Caco-2 (cell line): ENCODE measurements around the gene FBN2. TPM values are rescaled to one million over a fixed set of nuclear protein-coding genes. Genes with fewer than 3 reads are reported as not detected.
"Not testable (repeated sequence)": the region's sequence is repeated elsewhere in the genome, so short reads cannot be mapped to it uniquely, and the experiment has no call there.

Source experiments
- BruUV-seq: library from RNA; stranded (reverse); fragments of 400-500 nt; replicated peaks from 2 replicates; lab custom pipeline; 2021; lab: Mats Ljungman, UMichigan
- CTCF ChIA-PET: fragments of 300-600 bp; sonication (Branson Sonifier 250); formaldehyde crosslinking; loops from one replicate; lab custom pipeline; 2022; ENCODE audit warnings: antibody characterized with exemption; lab: Charles Lee
- POLR2A ChIA-PET: fragments of 300-600 bp; sonication (Branson Sonifier 250); formaldehyde crosslinking; loops from one replicate; lab custom pipeline; 2022; ENCODE audit warnings: antibody characterized with exemption; lab: Charles Lee
- DNase-seq, 2 experiments: peaks; one replicate each; pipeline versions ENCODE4 v3.0.0 to v3.0.0-alpha.2; 2020 to 2022
- H3K27me3 ChIP-seq: replicated peaks from 2 replicates; pipeline ENCODE4 v1.6.0; 2011; ENCODE audit warnings: low read length; ENCODE audit not compliant: control insufficient read depth, insufficient read depth
- H3K36me3 ChIP-seq: 2 replicates; pipeline ENCODE4 v1.5.1; 2011; ENCODE audit warnings: low read length; ENCODE audit not compliant: control insufficient read depth, insufficient read depth
- H3K4me1 ChIP-seq: fragments of 250-450 bp; sonication (Bioruptor Pico); 2 replicates; pipeline ENCODE4 v1.5.1; 2020; ENCODE audit warnings: mild to moderate bottlenecking
- H3K4me3 ChIP-seq: 2 replicates; pipeline ENCODE4 v1.5.1; 2011; ENCODE audit warnings: low read depth, mild to moderate bottlenecking, control low read depth, low read length
- H3K9me3 ChIP-seq: fragments of 250-450 bp; sonication (Bioruptor Pico); 2 replicates; pipeline ENCODE4 v1.5.1; 2020; ENCODE audit warnings: mild to moderate bottlenecking, moderate library complexity
- H3K27ac Mint-ChIP-seq: one replicate; pipeline ENCODE4 v1.8.0; 2022; ENCODE audit warnings: mixed read lengths; ENCODE audit not compliant: unreplicated experiment
- H3K27me3 Mint-ChIP-seq: one replicate; pipeline ENCODE4 v1.8.0; 2022; ENCODE audit warnings: mixed read lengths; ENCODE audit not compliant: insufficient read depth, unreplicated experiment
- H3K36me3 Mint-ChIP-seq: one replicate; pipeline ENCODE4 v1.8.0; 2022; ENCODE audit warnings: mild to moderate bottlenecking, mixed read lengths; ENCODE audit not compliant: insufficient read depth, unreplicated experiment
- H3K4me1 Mint-ChIP-seq: one replicate; pipeline ENCODE4 v1.8.0; 2022; ENCODE audit warnings: low read depth, mixed read lengths; ENCODE audit not compliant: unreplicated experiment
- H3K4me3 Mint-ChIP-seq: one replicate; pipeline ENCODE4 v1.8.0; 2022; ENCODE audit warnings: mild to moderate bottlenecking, moderate library complexity, mixed read lengths; ENCODE audit not compliant: unreplicated experiment
- H3K9me3 Mint-ChIP-seq: one replicate; pipeline ENCODE4 v1.8.0; 2022; ENCODE audit warnings: mixed read lengths; ENCODE audit not compliant: unreplicated experiment
- CTCF ChIP-seq, 2 experiments: fragments of 200-600 bp in 1 of 2; IDR thresholded peaks; 1 replicate in 1 of 2; 2 replicates in 1 of 2; pipeline versions ENCODE4 v1.5.1 to v1.8.0; 2011 to 2022; ENCODE audit warnings: antibody characterized with exemption in 1 of 2, control low read depth in 1 of 2, inconsistent platforms in 1 of 2, low read depth in 1 of 2, low read length in 1 of 2, mild to moderate bottlenecking in 1 of 2, moderate library complexity in 1 of 2; ENCODE audit not compliant: insufficient read depth in 1 of 2, severe bottlenecking in 1 of 2, unreplicated experiment in 1 of 2
- intact Hi-C: fragments of 100-400 bp; cut with micrococcal nuclease; formaldehyde crosslinking; loops from one replicate; pipeline ENCODE4 v1.10.0; 2022; ENCODE audit not compliant: unreplicated experiment
- total RNA-seq: library from RNA; stranded (reverse); gene quantifications from 2 replicates; pipeline ENCODE4 v1.2.3, GENCODE V29; 2022

Gene FBN2
- total RNA-seq, 1 experiment from 2014 or later, result 0.09 TPM

GRCh38 chr5:128513806-128514205 lies 24.2 kb downstream of the FBN2 start:
- no peak for TF ChIP-seq CTCF (IDR thresholded peaks at IDR 0.05; ENCODE audit: insufficient read depth in 1 of 2, low read depth in 1 of 2, low read length in 1 of 2, severe bottlenecking in 1 of 2, unreplicated experiment in 1 of 2)
- Histone ChIP-seq H3K27me3 (no peaks in the 10 kb centered on the region), H3K9me3 (no peaks in the 10 kb centered on the region), H3K4me1 (no peaks in the 10 kb centered on the region), H3K36me3 (no peaks in the 10 kb centered on the region), H3K4me3 (no peak overlapping the region)
- Mint-ChIP-seq H3K27ac (no peak overlapping the region), H3K36me3 (no peaks in the 10 kb centered on the region), H3K9me3 (peaks cover 6% of the 10 kb centered on the region), H3K4me1 (no peaks in the 10 kb centered on the region), H3K4me3 (no peak overlapping the region), H3K27me3 (peaks cover 3% of the 10 kb centered on the region)
- no peak for DNase-seq
- ChIA-PET CTCF (no interaction called here), POLR2A (no interaction called here)
- intact Hi-C loops, result no loop called here
- BruUV-seq, result no TSS peak

GRCh38 chr5:128512894-128513293 lies 25.2 kb downstream of the FBN2 start:
- H3K9me3 ChIP-seq, result peaks cover 5% of the 10 kb centered on the region; the same call in 1 of the 2 replicates
- intact Hi-C loops, result no loop called here
- no peaks in the 10 kb centered on the region for H3K36me3 ChIP-seq
- no peaks in the 10 kb centered on the region for H3K4me1 ChIP-seq
- CTCF ChIA-PET, result interaction anchor here (0.6 kb wide), 1 partner anchor 663 kb away, joined by 4 read pairs; no protein-coding TSS in a partner anchor
- Mint-ChIP-seq H3K9me3 (peaks cover 15% of the 10 kb centered on the region), H3K4me1 (no peaks in the 10 kb centered on the region), H3K4me3 (no peak overlapping the region), H3K27me3 (peaks cover 3% of the 10 kb centered on the region), H3K36me3 (no peaks in the 10 kb centered on the region), H3K27ac (no peak overlapping the region)
- no peaks in the 10 kb centered on the region for H3K27me3 ChIP-seq
- H3K4me3 ChIP-seq, result no peak overlapping the region
- TF ChIP-seq CTCF (IDR thresholded peaks at IDR 0.05; ENCODE audit: insufficient read depth in 1 of 2, low read depth in 1 of 2, low read length in 1 of 2, severe bottlenecking in 1 of 2, unreplicated experiment in 1 of 2), result no peak
- BruUV-seq, result no TSS peak
- DNase-seq, result no peak
- POLR2A ChIA-PET, result no interaction called here

GRCh38 chr5:128506643-128507042 lies 31.4 kb downstream of the FBN2 start:
- Mint-ChIP-seq H3K4me1 (no peaks in the 10 kb centered on the region), H3K27me3 (no peaks in the 10 kb centered on the region), H3K4me3 (no peak overlapping the region), H3K27ac (no peak overlapping the region), H3K36me3 (peaks cover 6% of the 10 kb centered on the region), H3K9me3 (peaks cover 44% of the 10 kb centered on the region)
- Histone ChIP-seq H3K4me3 (no peak overlapping the region), H3K4me1 (no peaks in the 10 kb centered on the region), H3K27me3 (no peaks in the 10 kb centered on the region), H3K36me3 (no peaks in the 10 kb centered on the region), H3K9me3 (peaks cover 23% of the 10 kb centered on the region)
- POLR2A ChIA-PET, result no interaction called here
- DNase-seq, result no peak
- intact Hi-C loops, result no loop called here
- BruUV-seq, result no TSS peak
- no peak for TF ChIP-seq CTCF (IDR thresholded peaks at IDR 0.05; ENCODE audit: insufficient read depth in 1 of 2, low read depth in 1 of 2, low read length in 1 of 2, severe bottlenecking in 1 of 2, unreplicated experiment in 1 of 2)
- CTCF ChIA-PET, result no interaction called here

GRCh38 chr5:128503727-128504126 lies 34.3 kb downstream of the FBN2 start:
- CTCF ChIA-PET, BruUV-seq, H3K4me3 Mint-ChIP-seq: not testable (repeated sequence)

More at GRCh38 chr5:128503727-128504126, 34.3 kb downstream of the FBN2 start:
- H3K36me3 ChIP-seq, H3K4me3 ChIP-seq, H3K4me1 Mint-ChIP-seq, H3K4me1 ChIP-seq, H3K36me3 Mint-ChIP-seq, POLR2A ChIA-PET, H3K27ac Mint-ChIP-seq, H3K27me3 ChIP-seq, intact Hi-C loops, H3K27me3 Mint-ChIP-seq, DNase-seq: not testable (repeated sequence)
- H3K9me3 Mint-ChIP-seq, result peaks cover 38% of the 10 kb centered on the region
- peaks cover 23% of the 10 kb centered on the region for H3K9me3 ChIP-seq
